HEK293 (cell line): ENCODE results near the gene PTPRG.
"Not testable (repeated sequence)": the region's sequence is repeated elsewhere in the genome, so short reads cannot be mapped to it uniquely, and the experiment has no call there.

Source experiments
- CTCF ChIA-PET: fragments of 350-600 bp; formaldehyde crosslinking; extraction: SDS; loops from one replicate; lab custom pipeline; 2021; ENCODE audit warnings: antibody characterized with exemption; lab: Yijun Ruan, JAX
- POLR2A ChIA-PET: fragments of 300-600 bp; formaldehyde crosslinking; extraction: SDS; loops from one replicate; lab custom pipeline; 2020; ENCODE audit warnings: antibody characterized with exemption, inconsistent platforms; lab: Yijun Ruan, JAX
- H3K27ac ChIP-seq: fragments of 200-500 bp; sonication (Bioruptor generic); 2 replicates; pipeline ENCODE4 v1.5.1; 2014; ENCODE audit warnings: low read depth, low read length, control low read depth, inconsistent platforms; ENCODE audit errors: extremely low read depth
- H3K36me3 ChIP-seq, 2 experiments: fragments of 200-500 bp in 1 of 2; sonication (Bioruptor generic) in 1 of 2; 1 replicate in 1 of 2; 2 replicates in 1 of 2; pipeline ENCODE4 v1.5.1; 2014 to 2017; ENCODE audit warnings: inconsistent platforms in 2 of 2, low read length in 2 of 2; ENCODE audit not compliant: control insufficient read depth in 2 of 2, insufficient read depth in 1 of 2
- H3K4me1 ChIP-seq: fragments of 200-500 bp; sonication (Bioruptor generic); 2 replicates; pipeline ENCODE4 v1.5.1; 2014; ENCODE audit warnings: mild to moderate bottlenecking, low read length, inconsistent platforms; ENCODE audit not compliant: control insufficient read depth, insufficient read depth
- H3K4me3 ChIP-seq: 2 replicates; pipeline ENCODE4 v1.5.1; 2011; ENCODE audit warnings: low read depth, mild to moderate bottlenecking, control low read depth, low read length, moderate library complexity
- H3K9me3 ChIP-seq: fragments of 200-500 bp; sonication (Bioruptor generic); 2 replicates; pipeline ENCODE4 v1.5.1; 2014; ENCODE audit warnings: low read depth, low read length, inconsistent platforms; ENCODE audit not compliant: control insufficient read depth, insufficient read depth
- CTCF ChIP-seq: fragments of 450-650 bp; formaldehyde crosslinking; IDR thresholded peaks from 2 replicates; pipeline ENCODE4 v1.5.1; 2016; ENCODE audit warnings: missing biosample characterization, missing genetic modification characterization
- FEZF1 ChIP-seq: fragments of 450-650 bp; formaldehyde crosslinking; IDR thresholded peaks from 2 replicates; pipeline ENCODE4 v1.5.1; 2016; ENCODE audit warnings: missing biosample characterization, missing genetic modification characterization
- GLIS2 ChIP-seq: fragments of 450-650 bp; formaldehyde crosslinking; IDR thresholded peaks from 2 replicates; pipeline ENCODE4 v1.5.1; 2016; ENCODE audit warnings: missing biosample characterization, missing genetic modification characterization
- IKZF3 ChIP-seq: fragments of 450-650 bp; IDR thresholded peaks from 2 replicates; pipeline ENCODE4 v1.5.0; 2018; ENCODE audit warnings: missing biosample characterization, mild to moderate bottlenecking, missing genetic modification characterization, moderate library complexity
- ZBTB44 ChIP-seq: fragments of 450-650 bp; IDR thresholded peaks from 2 replicates; pipeline ENCODE4 v1.5.1; 2018; ENCODE audit warnings: missing biosample characterization, mild to moderate bottlenecking, missing genetic modification characterization
- ZFP3 ChIP-seq: fragments of 450-650 bp; formaldehyde crosslinking; IDR thresholded peaks from 2 replicates; pipeline ENCODE4 v1.5.1; 2016; ENCODE audit warnings: low read depth, missing biosample characterization, missing genetic modification characterization
- ZFP41 ChIP-seq: fragments of 450-650 bp; formaldehyde crosslinking; IDR thresholded peaks from 2 replicates; pipeline ENCODE4 v1.5.1; 2016; ENCODE audit warnings: missing biosample characterization, missing genetic modification characterization, borderline replicate concordance
- ZNF121 ChIP-seq: fragments of 450-650 bp; formaldehyde crosslinking; IDR thresholded peaks from 2 replicates; pipeline ENCODE4 v1.5.1; 2016; ENCODE audit warnings: missing biosample characterization, missing genetic modification characterization
- ZNF19 ChIP-seq: fragments of 450-650 bp; formaldehyde crosslinking; IDR thresholded peaks from 2 replicates; pipeline ENCODE4; 2016; ENCODE audit warnings: missing biosample characterization, missing genetic modification characterization, low read depth
- ZNF302 ChIP-seq: fragments of 450-650 bp; formaldehyde crosslinking; IDR thresholded peaks from 2 replicates; pipeline ENCODE4 v1.5.1; 2016; ENCODE audit warnings: missing biosample characterization, missing genetic modification characterization, low read depth
- ZNF324 ChIP-seq: fragments of 450-650 bp; formaldehyde crosslinking; IDR thresholded peaks from 2 replicates; pipeline ENCODE4 v1.5.1; 2016; ENCODE audit warnings: missing biosample characterization, missing genetic modification characterization
- ZNF341 ChIP-seq: fragments of 450-650 bp; formaldehyde crosslinking; IDR thresholded peaks from 2 replicates; pipeline ENCODE4; 2016; ENCODE audit warnings: low read depth, missing biosample characterization, missing genetic modification characterization
- ZNF501 ChIP-seq: fragments of 450-650 bp; formaldehyde crosslinking; IDR thresholded peaks from 2 replicates; pipeline ENCODE4 v1.5.1; 2016; ENCODE audit warnings: missing biosample characterization, missing genetic modification characterization
- ZNF530 ChIP-seq: fragments of 450-650 bp; formaldehyde crosslinking; IDR thresholded peaks from 2 replicates; pipeline ENCODE4 v1.5.1; 2016; ENCODE audit warnings: low read depth, missing biosample characterization, missing genetic modification characterization
- ZNF544 ChIP-seq: fragments of 450-650 bp; formaldehyde crosslinking; IDR thresholded peaks from 2 replicates; pipeline ENCODE4 v1.5.0; 2017; ENCODE audit warnings: missing biosample characterization, missing genetic modification characterization

The PTPRG gene

GRCh38 chr3:61716693-61717092, 155.3 kb downstream of the PTPRG start:
- CTCF ChIA-PET = interaction anchor here (0.7 kb wide), 1 partner anchor 1695 kb away, joined by 4 read pairs; no protein-coding TSS in a partner anchor
- H3K4me1 ChIP-seq, H3K36me3 ChIP-seq, POLR2A ChIA-PET: not testable (repeated sequence)
- peak; percentile 95 for TF ChIP-seq ZNF121 (tag by site-specific recombination)
- TF ChIP-seq, all 188 proteins: peak for 1; not testable (repeated sequence) for 187
- H3K27ac ChIP-seq, H3K4me3 ChIP-seq, H3K9me3 ChIP-seq: not testable (repeated sequence)

GRCh38 chr3:61718565-61718964, 157.2 kb downstream of the PTPRG start:
- H3K9me3 ChIP-seq = no peaks in the 10 kb centered on the region
- ChIA-PET POLR2A (no interaction called here), CTCF (interaction anchor here (0.6 to 0.9 kb wide), 2 partner anchors 9 to 102 kb away, joined by 3 read pairs; no protein-coding TSS in a partner anchor)
- H3K36me3 ChIP-seq = no peaks in the 10 kb centered on the region
- TF ChIP-seq ZNF544 (tag by site-specific recombination) (no peak), ZBTB44 (tag by site-specific recombination) (no peak), ZNF501 (tag by site-specific recombination) (0 out of 2 replicates have a peak, but pooled peaks have one; percentile 32), FEZF1 (tag by site-specific recombination) (peak; percentile 35; the same call in 1 of the 2 replicates), ZNF341 (tag by site-specific recombination) (no peak), IKZF3 (peak; percentile 17; the same call in 1 of the 2 replicates)
- TF ChIP-seq, all 188 proteins: peak for 3
- Histone ChIP-seq H3K4me3 (no peak overlapping the region), H3K4me1 (peaks cover 2% of the 10 kb centered on the region; the same call in 1 of the 2 replicates), H3K27ac (no peak overlapping the region)

- ChIA-PET POLR2A (no interaction called here), CTCF (no interaction called here)
- Histone ChIP-seq H3K36me3 (no peaks in the 10 kb centered on the region), H3K4me3 (no peak overlapping the region), H3K4me1 (peaks cover 2% of the 10 kb centered on the region; the same call in 1 of the 2 replicates), H3K9me3 (no peaks in the 10 kb centered on the region), H3K27ac (no peak overlapping the region)
- TF ChIP-seq ZNF324 (tag by site-specific recombination) (no peak), ZNF19 (tag by site-specific recombination) (no peak), ZFP3 (tag by site-specific recombination) (no peak), ZNF530 (tag by site-specific recombination) (no peak), GLIS2 (no peak), ZFP41 (tag by site-specific recombination) (no peak), CTCF (tag by site-specific recombination) (no peak), ZNF302 (tag by site-specific recombination) (no peak)
Measured at GRCh38 chr3:61719278-61719977, 158.1 kb downstream of the PTPRG start.
